GM23248 (cell line): ENCODE results near the gene FAM222B. TPM values are rescaled to one million over a fixed set of nuclear protein-coding genes. Genes with fewer than 3 reads are reported as not detected.

Source experiments
- DNase-seq: peaks from one replicate; pipeline ENCODE4 v3.0.0-alpha.2; 2015
- H2AFZ ChIP-seq: fragments of 200-600 bp; sonication (generic); 2 replicates; pipeline ENCODE4 v1.6.1; 2016; ENCODE audit warnings: antibody characterized with exemption
- H3F3A ChIP-seq: fragments of 200-600 bp; sonication (generic); 2 replicates; pipeline ENCODE4 v1.6.1; 2016; ENCODE audit warnings: mild to moderate bottlenecking, antibody characterized with exemption, mixed run types; ENCODE audit not compliant: insufficient read depth
- H3K27ac ChIP-seq: fragments of 200-600 bp; sonication (generic); 2 replicates; pipeline ENCODE4 v1.5.1; 2016; ENCODE audit warnings: mild to moderate bottlenecking
- H3K27me3 ChIP-seq: fragments of 200-600 bp; sonication (generic); replicated peaks from 2 replicates; pipeline ENCODE4 v1.6.1; 2016; ENCODE audit warnings: mild to moderate bottlenecking; ENCODE audit not compliant: insufficient read depth
- H3K36me3 ChIP-seq: fragments of 200-600 bp; sonication (generic); 2 replicates; pipeline ENCODE4 v1.6.1; 2016; ENCODE audit warnings: low read depth, mild to moderate bottlenecking
- H3K4me1 ChIP-seq: fragments of 200-600 bp; sonication (generic); 2 replicates; pipeline ENCODE4 v1.6.1; 2016; ENCODE audit warnings: mild to moderate bottlenecking; ENCODE audit not compliant: insufficient read depth
- H3K4me2 ChIP-seq: fragments of 200-600 bp; sonication (generic); one replicate; pipeline ENCODE4 v1.6.1; 2016; ENCODE audit warnings: mild to moderate bottlenecking; ENCODE audit not compliant: unreplicated experiment
- H3K4me3 ChIP-seq: fragments of 200-600 bp; sonication (generic); 2 replicates; pipeline ENCODE4 v1.5.1; 2016; ENCODE audit warnings: mild to moderate bottlenecking
- H3K79me2 ChIP-seq: fragments of 200-600 bp; sonication (generic); 2 replicates; pipeline ENCODE4 v1.6.1; 2016; ENCODE audit warnings: mild to moderate bottlenecking; ENCODE audit not compliant: insufficient read depth
- H3K9ac ChIP-seq: fragments of 200-600 bp; sonication (generic); 2 replicates; pipeline ENCODE4 v1.6.1; 2016; ENCODE audit warnings: mild to moderate bottlenecking
- H3K9me2 ChIP-seq: fragments of 200-600 bp; sonication (generic); 2 replicates; pipeline ENCODE4 v1.6.1; 2016; ENCODE audit warnings: mixed run types, mild to moderate bottlenecking, moderate library complexity; ENCODE audit not compliant: insufficient read depth
- H3K9me3 ChIP-seq: fragments of 200-600 bp; sonication (generic); one replicate; pipeline ENCODE4 v1.6.1; 2017; ENCODE audit warnings: low read depth
- H4K20me1 ChIP-seq: fragments of 200-600 bp; sonication (generic); 2 replicates; pipeline ENCODE4 v1.6.0; 2016; ENCODE audit not compliant: insufficient read depth
- EZH2 ChIP-seq: fragments of 200-600 bp; sonication (generic); IDR thresholded peaks from 2 replicates; pipeline ENCODE4 v1.6.1; 2018; ENCODE audit warnings: antibody characterized with exemption, mild to moderate bottlenecking; ENCODE audit not compliant: insufficient read depth, poor library complexity, severe bottlenecking
- EZH2phosphoT487 ChIP-seq: fragments of 200-600 bp; sonication (generic); IDR thresholded peaks from 2 replicates; pipeline ENCODE4 v1.6.1; 2018; ENCODE audit warnings: antibody characterized with exemption, moderate library complexity, mild to moderate bottlenecking, low read depth; ENCODE audit not compliant: insufficient read depth
- WGBS, 2 experiments: methylation state at CpG; one replicate each; pipeline ENCODE4 v1.1.6; 2015 to 2017; ENCODE audit warnings: low lambda C conversion rate in 2 of 2, low coverage in 1 of 2; ENCODE audit errors: missing lambda C conversion rate in 2 of 2; 5-methylcytosine and 5-hydroxymethylcytosine counted together
- in situ Hi-C: fragments of 300-500 bp; cut with MboI; formaldehyde crosslinking; loops from 2 replicates; pipeline ENCODE4 v1.15.0; 2020
- polyA plus RNA-seq: library from polyadenylated mRNA; unstranded; fragments of >200 nt; fragmentation: Nextera tagmentation; extraction: Ambion mirVana; gene quantifications from 2 replicates; pipeline ENCODE4 v1.2.1, GENCODE V29; 2016
- total RNA-seq: library from RNA; depleted of rRNA; stranded (reverse); fragments of >200 nt; shearing (Covaris generic); gene quantifications from 2 replicates; pipeline ENCODE4 v1.2.3, GENCODE V29; 2014

FAM222B gene
- total and polyA plus RNA-seq, 2 experiments from 2014 or later: 7.6 to 11.1 TPM

DNA sequence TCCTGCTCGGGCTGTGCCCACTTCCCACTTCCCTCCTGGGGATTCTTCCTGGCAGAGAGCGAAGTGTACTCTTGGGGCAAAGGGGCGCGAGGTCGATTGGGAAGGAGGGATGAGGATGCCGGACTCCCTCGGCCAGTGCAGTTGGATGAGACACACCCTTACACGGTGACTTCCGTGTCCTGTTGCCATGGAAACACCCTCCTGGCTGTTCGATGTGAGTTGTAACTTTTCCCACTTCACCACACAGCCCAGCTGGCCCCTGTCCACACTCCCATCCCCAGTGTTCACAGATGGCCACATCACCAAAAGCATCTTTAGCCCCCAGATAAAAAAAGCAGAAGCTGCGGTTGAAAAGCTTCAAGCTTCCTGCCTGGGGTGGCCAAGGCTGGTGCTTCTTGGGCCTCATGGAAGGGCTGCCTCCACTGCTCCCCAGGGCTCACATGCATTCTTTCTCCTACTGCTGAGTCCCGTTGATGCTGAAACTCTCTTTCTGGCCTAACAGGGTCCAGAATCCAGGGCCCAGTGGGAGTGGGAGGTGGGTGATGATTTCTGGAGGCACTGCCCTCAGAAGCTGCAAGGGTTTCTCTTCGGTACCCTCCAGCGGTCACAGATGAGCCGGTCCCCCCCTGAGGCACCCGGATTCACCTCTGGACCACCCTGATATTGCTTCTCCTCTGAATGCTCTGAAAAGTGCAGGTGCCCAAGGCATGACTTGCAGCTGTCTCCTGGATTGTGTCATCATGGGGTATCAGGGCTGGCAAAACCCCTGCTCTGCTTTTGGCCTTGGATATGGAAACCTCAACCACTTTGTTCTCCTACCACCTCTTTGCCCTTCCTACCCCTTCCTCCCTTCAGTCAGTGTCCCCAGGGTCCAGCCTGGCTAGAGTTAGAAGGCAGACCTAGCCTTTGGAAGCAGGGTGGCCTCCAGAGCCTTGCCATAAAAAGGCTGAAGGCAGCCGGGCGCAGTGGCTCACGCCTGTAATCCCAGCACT, 100.9 kb downstream of the FAM222B start:
- no peak for TF ChIP-seq EZH2phosphoT487
- no peak for TF ChIP-seq EZH2
- Histone ChIP-seq H3K9me3 (no peaks in the 10 kb centered on the region), H3K4me1 (peaks cover 21% of the 10 kb centered on the region), H2AFZ (no peak overlapping the region), H3K4me3 (no peak overlapping the region), H3K79me2 (peaks cover 25% of the 10 kb centered on the region), H3K27me3 (no peaks in the 10 kb centered on the region), H3K9me2 (no peaks in the 10 kb centered on the region), H3K36me3 (no peaks in the 10 kb centered on the region), H3K4me2 (no peak overlapping the region), H3K9ac (no peak overlapping the region), H3K27ac (no peak overlapping the region), H3F3A (peaks cover 14% of the 10 kb centered on the region; the same call in 1 of the 2 replicates), H4K20me1 (no peaks in the 10 kb centered on the region)
- no peak for DNase-seq
- in situ Hi-C loops: no loop called here
- WGBS, 2 experiments: 78 to 85% methylated on average over 17 to 19 of the region's 19 CpGs

DNA sequence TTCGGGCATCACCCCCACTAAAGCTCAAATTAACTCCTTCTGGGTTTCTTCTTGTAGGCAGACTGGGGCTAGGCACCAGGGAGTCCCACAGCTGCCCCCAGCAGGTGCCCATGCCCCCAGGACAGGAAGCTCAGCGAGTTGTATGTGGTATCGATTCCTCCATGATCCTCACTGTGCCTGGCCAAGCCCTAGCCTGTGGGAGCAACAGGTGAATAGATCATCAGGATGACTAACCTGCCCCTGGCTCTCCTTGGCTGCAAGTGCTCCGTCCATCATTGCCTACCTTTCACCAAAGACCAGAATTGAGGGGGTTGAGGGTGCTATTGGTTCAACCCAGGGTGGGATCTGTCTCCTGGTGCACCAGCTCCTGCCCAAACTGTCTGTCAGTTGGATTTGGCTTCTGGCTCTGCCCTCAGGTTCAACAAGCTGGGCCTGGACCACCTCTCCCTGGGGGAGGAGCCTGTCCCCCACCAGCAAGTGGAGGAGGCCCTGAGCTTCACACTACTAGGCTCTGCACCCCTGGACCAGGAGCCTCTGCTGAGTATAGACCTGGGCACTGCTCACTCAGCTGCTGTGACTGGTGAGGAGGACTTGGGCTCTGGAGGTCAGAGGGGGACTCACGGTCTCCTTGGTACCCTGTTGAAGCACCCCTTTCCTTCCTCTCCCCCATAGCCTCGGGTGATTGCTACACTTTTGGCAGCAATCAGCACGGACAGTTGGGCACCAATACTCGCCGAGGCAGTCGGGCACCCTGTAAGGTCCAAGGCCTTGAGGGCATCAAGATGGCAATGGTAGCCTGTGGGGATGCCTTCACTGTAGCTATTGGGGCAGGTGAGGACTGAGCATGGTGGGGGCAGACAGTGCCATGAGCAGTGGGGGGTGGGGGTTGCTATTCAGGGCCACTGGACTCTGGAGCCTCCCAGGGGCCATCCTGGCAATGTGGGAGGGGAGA, 101.9 kb downstream of the FAM222B start:
- Histone ChIP-seq H4K20me1 (no peaks in the 10 kb centered on the region), H2AFZ (no peak overlapping the region), H3K4me3 (no peak overlapping the region), H3K4me1 (peaks cover 13% of the 10 kb centered on the region), H3K4me2 (no peak overlapping the region), H3F3A (peaks cover 14% of the 10 kb centered on the region; the same call in 1 of the 2 replicates), H3K9me3 (no peaks in the 10 kb centered on the region), H3K9me2 (no peaks in the 10 kb centered on the region), H3K36me3 (no peaks in the 10 kb centered on the region), H3K27me3 (no peaks in the 10 kb centered on the region), H3K9ac (no peak overlapping the region), H3K27ac (no peak overlapping the region), H3K79me2 (peaks cover 15% of the 10 kb centered on the region)
- WGBS, 2 experiments: 78 to 82% methylated on average over 10 of the region's 10 CpGs
- in situ Hi-C loops: no loop called here
- no peak for DNase-seq
- no peak for TF ChIP-seq EZH2

GRCh38 chr17:28738680-28739384, 103.8 kb downstream of the FAM222B start:
- no peak for DNase-seq
- Histone ChIP-seq H3K4me2 (no peak overlapping the region), H3K9me3 (no peaks in the 10 kb centered on the region), H3K9me2 (no peaks in the 10 kb centered on the region), H2AFZ (no peak overlapping the region), H3K27me3 (no peaks in the 10 kb centered on the region), H3F3A (peaks cover 14% of the 10 kb centered on the region; the same call in 1 of the 2 replicates), H3K4me3 (no peak overlapping the region), H3K36me3 (no peaks in the 10 kb centered on the region), H3K79me2 (no peaks in the 10 kb centered on the region), H3K4me1 (peaks cover 11% of the 10 kb centered on the region), H3K9ac (no peak overlapping the region), H4K20me1 (no peaks in the 10 kb centered on the region), H3K27ac (no peak overlapping the region)
- TF ChIP-seq EZH2phosphoT487: no peak
- TF ChIP-seq EZH2: no peak
- 84 to 87% methylated on average over 10 of the region's 10 CpGs for WGBS, 2 experiments
- in situ Hi-C loops: no loop called here
